ENCODE results near the gene IGF2R. TPM values are rescaled to one million over a fixed set of nuclear protein-coding genes. Genes with fewer than 3 reads are reported as not detected.

IGF2R gene
- total RNA-seq, 1 donor from 2014 or later: 109 TPM

DNA sequence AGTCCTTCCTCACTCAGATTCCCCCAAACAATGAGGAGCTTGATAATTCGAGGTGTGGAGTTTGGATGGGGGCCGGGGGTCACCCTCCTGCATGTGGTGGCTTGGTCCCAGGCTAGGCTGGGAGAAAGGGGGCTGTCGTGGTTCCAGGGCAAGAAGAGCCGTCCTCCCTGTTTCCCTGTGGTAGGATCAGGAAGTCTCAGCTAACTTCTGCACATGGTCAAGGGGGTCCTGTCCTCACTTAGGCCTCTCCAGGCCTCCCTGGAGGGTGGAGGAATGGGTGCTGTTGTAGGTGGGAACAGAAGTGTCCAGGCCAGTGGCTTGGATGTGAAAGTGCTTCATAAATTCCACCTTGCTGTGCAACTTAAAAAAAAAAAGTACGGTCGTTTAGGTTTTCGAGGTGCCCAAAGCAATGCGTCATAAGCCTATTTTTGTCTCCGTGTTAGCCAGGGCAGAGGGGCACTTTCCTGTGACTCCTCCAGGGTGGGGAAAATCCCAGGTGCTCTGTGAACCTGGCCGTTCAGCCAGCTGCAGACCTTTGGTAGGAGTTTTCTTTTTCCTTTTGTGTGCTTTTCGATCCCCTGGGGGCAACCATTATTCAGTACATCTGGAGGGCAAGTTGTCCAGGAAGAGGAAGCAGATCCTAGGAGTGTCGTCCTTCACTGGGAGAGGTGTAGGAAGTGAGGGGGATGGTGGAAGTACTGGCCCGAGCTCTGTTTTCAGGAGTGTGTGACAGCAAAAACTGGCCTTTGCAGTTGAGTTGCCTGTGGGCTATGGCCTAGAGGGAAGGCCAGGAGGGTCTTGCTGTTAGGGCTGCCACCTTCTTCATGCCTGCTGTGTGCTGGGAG, 9.6 kb downstream of the IGF2R start:
- H3K4me3 ChIP-seq (ENCODE audit: low read depth, low read length): no peak overlapping the region
- H3K27me3 ChIP-seq (ENCODE audit: control insufficient read depth, insufficient read depth, low read length): no peaks in the 10 kb centered on the region
- TF ChIP-seq, protein P1, sequence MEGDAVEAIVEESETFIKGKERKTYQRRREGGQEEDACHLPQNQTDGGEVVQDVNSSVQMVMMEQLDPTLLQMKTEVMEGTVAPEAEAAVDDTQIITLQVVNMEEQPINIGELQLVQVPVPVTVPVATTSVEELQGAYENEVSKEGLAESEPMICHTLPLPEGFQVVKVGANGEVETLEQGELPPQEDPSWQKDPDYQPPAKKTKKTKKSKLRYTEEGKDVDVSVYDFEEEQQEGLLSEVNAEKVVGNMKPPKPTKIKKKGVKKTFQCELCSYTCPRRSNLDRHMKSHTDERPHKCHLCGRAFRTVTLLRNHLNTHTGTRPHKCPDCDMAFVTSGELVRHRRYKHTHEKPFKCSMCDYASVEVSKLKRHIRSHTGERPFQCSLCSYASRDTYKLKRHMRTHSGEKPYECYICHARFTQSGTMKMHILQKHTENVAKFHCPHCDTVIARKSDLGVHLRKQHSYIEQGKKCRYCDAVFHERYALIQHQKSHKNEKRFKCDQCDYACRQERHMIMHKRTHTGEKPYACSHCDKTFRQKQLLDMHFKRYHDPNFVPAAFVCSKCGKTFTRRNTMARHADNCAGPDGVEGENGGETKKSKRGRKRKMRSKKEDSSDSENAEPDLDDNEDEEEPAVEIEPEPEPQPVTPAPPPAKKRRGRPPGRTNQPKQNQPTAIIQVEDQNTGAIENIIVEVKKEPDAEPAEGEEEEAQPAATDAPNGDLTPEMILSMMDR (IDR thresholded peaks at IDR 0.05; ENCODE audit: insufficient read depth, low read length, severe bottlenecking): no peak
- DNase-seq (ENCODE audit: low read depth): peak; percentile 63
- H3K36me3 ChIP-seq (ENCODE audit: control insufficient read depth, insufficient read depth, low read length): no peaks in the 10 kb centered on the region
- FAIRE-seq: no peak

DNA sequence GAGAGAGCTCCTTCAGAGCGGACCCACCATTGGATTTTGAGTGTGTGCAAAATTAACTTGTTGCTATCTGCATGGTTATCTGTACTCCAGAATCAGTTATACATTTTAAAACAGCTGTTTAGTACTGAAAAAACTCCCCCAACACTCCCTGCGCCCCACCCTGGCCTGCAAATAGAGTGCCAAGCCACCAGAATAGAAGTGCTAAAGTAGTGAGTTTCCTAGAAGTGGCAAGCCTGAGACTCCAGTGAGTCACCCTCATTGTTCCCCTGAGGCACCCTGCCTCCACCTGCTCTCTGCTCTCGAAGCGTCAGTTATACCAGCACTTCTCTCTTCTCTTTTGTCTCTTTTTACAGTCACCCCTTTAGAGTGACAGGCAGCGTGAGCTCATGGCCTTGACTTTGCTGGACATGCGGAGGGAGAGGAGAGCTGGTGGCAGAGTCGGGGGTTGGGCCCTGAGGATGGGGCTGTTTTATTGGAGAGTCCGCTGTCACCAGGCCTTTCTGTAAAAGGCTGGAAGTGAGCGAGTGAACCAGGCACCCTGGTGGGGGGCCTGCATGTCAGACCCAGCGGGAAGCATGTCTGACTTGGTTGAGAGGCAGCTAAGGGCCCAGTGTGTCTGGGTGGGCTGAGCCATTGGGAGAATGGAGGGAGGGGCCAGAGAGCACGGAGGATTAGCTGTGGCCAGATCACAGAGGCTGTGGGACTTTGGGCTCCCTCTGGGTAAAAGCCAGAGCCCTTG, 10.4 kb downstream of the IGF2R start:
- TF ChIP-seq, protein P1 (IDR thresholded peaks at IDR 0.05; ENCODE audit: insufficient read depth, low read length, severe bottlenecking): no peak

DNA sequence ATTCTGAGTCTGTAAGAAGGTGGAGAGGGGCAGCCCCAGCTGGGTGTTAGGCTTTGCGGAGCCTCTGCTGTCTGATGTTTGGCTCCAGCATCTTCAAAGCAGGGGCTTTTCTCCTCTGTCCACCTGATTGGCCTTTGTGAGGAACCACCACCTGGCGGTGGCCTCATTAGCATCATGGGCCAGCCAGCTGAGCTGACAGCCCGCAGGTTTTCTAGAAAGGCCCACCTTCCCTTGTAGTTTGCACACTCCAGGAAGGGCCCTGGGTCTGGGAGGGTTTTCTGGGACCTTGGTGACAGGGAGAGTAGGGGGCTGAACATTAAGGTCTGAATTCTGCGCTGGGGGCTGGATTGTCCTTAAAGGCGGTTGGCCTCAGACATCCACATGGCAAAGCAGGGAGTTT, 11.6 kb downstream of the IGF2R start:
- no peaks in the 10 kb centered on the region for H3K36me3 ChIP-seq (ENCODE audit: control insufficient read depth, insufficient read depth, low read length)
- TF ChIP-seq, protein P1 (IDR thresholded peaks at IDR 0.05; ENCODE audit: insufficient read depth, low read length, severe bottlenecking): no peak
- H3K4me3 ChIP-seq (ENCODE audit: low read depth, low read length): no peak overlapping the region
- FAIRE-seq: no peak
- no peaks in the 10 kb centered on the region for H3K27me3 ChIP-seq (ENCODE audit: control insufficient read depth, insufficient read depth, low read length)
- no peak for DNase-seq (ENCODE audit: low read depth)

More for the DNA sequence above, 10.4 kb downstream of the IGF2R start:
- H3K4me3 ChIP-seq (ENCODE audit: low read depth, low read length): no peak overlapping the region
- peak; percentile 82 for DNase-seq (ENCODE audit: low read depth)
- H3K27me3 ChIP-seq (ENCODE audit: control insufficient read depth, insufficient read depth, low read length): no peaks in the 10 kb centered on the region
- no peaks in the 10 kb centered on the region for H3K36me3 ChIP-seq (ENCODE audit: control insufficient read depth, insufficient read depth, low read length)
- no peak for FAIRE-seq

DNA sequence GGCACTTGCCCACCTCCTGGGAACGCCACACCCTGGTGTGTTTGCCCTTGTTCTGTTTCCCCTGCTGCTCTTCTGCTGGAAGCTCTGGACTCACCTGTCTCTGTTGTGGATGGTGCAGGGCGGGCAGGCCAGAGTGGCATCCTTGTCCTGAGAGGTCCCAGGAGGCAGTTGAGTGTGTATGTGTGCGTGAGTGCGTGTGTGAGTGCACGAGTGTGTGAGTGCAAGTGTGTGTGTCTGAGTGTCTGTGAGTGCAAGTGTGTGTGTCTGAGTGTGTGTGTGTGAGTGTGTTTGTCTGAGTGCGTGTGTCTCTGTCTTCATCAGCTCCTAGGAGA, 12.2 kb downstream of the IGF2R start:
- FAIRE-seq (no peak), DNase-seq (ENCODE audit: low read depth) (no peak)
- no peaks in the 10 kb centered on the region for H3K36me3 ChIP-seq (ENCODE audit: control insufficient read depth, insufficient read depth, low read length)
- H3K4me3 ChIP-seq (ENCODE audit: low read depth, low read length): no peak overlapping the region
- no peaks in the 10 kb centered on the region for H3K27me3 ChIP-seq (ENCODE audit: control insufficient read depth, insufficient read depth, low read length)
- TF ChIP-seq, protein P1 (IDR thresholded peaks at IDR 0.05; ENCODE audit: insufficient read depth, low read length, severe bottlenecking): no peak

DNA sequence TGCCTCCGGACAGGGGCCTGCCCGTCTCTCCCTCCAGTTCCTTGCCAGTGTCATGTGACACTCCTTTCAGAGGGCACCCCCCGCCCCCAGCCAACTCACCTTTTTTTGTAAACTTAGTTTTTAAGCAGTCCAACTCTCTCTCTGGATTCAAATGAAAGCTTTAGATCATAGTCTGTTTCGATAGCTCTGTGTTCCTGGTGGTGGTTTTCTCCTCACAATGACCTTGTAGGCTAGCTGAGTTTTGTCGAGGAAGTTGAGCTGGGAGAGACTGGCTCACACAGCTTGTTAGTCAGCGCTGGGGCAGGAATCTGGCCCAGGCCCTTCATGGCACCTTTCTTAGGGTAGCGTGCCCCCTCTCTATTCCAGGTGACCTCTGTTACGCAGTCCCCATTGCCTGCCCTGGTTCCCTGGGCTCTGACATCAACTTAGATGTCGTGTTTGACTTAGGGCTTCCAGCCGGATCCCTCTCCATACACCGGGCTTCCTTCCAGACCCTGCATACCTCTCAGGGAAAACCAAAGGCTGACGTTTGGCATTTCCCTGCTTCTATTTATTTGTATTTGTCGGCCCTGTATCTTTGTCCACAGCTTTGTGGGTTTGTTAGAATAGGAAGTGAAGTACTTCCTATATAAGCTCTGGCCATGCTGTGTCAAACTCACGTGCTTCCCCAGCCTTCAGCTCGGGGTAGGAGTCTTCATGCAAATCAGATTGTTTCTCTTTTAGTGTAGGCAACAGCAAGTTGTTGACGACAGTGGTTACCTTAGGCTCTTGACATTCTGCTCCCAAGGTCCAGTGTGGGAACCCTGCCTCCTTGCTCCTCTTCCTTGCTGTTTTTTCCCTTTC, 12.7 kb downstream of the IGF2R start:
- no peak for DNase-seq (ENCODE audit: low read depth)
- no peaks in the 10 kb centered on the region for H3K27me3 ChIP-seq (ENCODE audit: control insufficient read depth, insufficient read depth, low read length)
- FAIRE-seq: no peak
- H3K36me3 ChIP-seq (ENCODE audit: control insufficient read depth, insufficient read depth, low read length): no peaks in the 10 kb centered on the region
- H3K4me3 ChIP-seq (ENCODE audit: low read depth, low read length): no peak overlapping the region
- TF ChIP-seq, protein P1 (IDR thresholded peaks at IDR 0.05; ENCODE audit: insufficient read depth, low read length, severe bottlenecking): no peak
